GM19193 (cell line): Measurements from ENCODE around the gene RNF145.

ENCODE experiments used
- POLR2A ChIP-seq: IDR thresholded peaks from 4 replicates; pipeline ENCODE4 v1.6.1; 2011; ENCODE audit not compliant: insufficient read depth, insufficient read length; ENCODE audit errors: extremely low read depth

The RNF145 gene

GRCh38 chr5:159152876-159153275, 56.5 kb downstream of the RNF145 start:
- no peak for TF ChIP-seq POLR2A

- no peak for TF ChIP-seq POLR2A
Measured at GRCh38 chr5:159149085-159149484, 60.3 kb downstream of the RNF145 start.

GRCh38 chr5:159147976-159148375, 61.4 kb downstream of the RNF145 start:
- TF ChIP-seq POLR2A: no peak

GRCh38 chr5:159146839-159147238, 62.5 kb downstream of the RNF145 start:
- TF ChIP-seq POLR2A: no peak

GRCh38 chr5:159139802-159140201, 69.6 kb downstream of the RNF145 start:
- no peak for TF ChIP-seq POLR2A

- no peak for TF ChIP-seq POLR2A
Measured at GRCh38 chr5:159135896-159136531, 73.3 kb downstream of the RNF145 start.

- TF ChIP-seq POLR2A: no peak
Measured at GRCh38 chr5:159133041-159133741, 76.2 kb downstream of the RNF145 start.

- TF ChIP-seq POLR2A: no peak
Measured at GRCh38 chr5:159132429-159133040, 76.8 kb downstream of the RNF145 start.

GRCh38 chr5:159131951-159132350, 77.4 kb downstream of the RNF145 start:
- TF ChIP-seq POLR2A: no peak

GRCh38 chr5:159130871-159131270, 78.5 kb downstream of the RNF145 start:
- TF ChIP-seq POLR2A: no peak

GRCh38 chr5:159128070-159128541, 81.2 kb downstream of the RNF145 start:
- TF ChIP-seq POLR2A: no peak

GRCh38 chr5:159123700-159124099, 85.7 kb downstream of the RNF145 start:
- TF ChIP-seq POLR2A: no peak

GRCh38 chr5:159123189-159123588, 86.2 kb downstream of the RNF145 start:
- TF ChIP-seq POLR2A: no peak

- TF ChIP-seq POLR2A: no peak
Measured at GRCh38 chr5:159121061-159121460, 88.3 kb downstream of the RNF145 start.

- TF ChIP-seq POLR2A: no peak
Measured at GRCh38 chr5:159120446-159120845, 88.9 kb downstream of the RNF145 start.

GRCh38 chr5:159113405-159113804, 95.9 kb downstream of the RNF145 start:
- TF ChIP-seq POLR2A: no peak
